GM21515 (cell line): ENCODE results near the gene SPAG4.

Source experiments
- ATAC-seq: cut with Tn5 transposase; IDR thresholded peaks from one replicate; pipeline ENCODE4 v1.9.1; 2021; ENCODE audit not compliant: unreplicated experiment

SPAG4 gene

DNA sequence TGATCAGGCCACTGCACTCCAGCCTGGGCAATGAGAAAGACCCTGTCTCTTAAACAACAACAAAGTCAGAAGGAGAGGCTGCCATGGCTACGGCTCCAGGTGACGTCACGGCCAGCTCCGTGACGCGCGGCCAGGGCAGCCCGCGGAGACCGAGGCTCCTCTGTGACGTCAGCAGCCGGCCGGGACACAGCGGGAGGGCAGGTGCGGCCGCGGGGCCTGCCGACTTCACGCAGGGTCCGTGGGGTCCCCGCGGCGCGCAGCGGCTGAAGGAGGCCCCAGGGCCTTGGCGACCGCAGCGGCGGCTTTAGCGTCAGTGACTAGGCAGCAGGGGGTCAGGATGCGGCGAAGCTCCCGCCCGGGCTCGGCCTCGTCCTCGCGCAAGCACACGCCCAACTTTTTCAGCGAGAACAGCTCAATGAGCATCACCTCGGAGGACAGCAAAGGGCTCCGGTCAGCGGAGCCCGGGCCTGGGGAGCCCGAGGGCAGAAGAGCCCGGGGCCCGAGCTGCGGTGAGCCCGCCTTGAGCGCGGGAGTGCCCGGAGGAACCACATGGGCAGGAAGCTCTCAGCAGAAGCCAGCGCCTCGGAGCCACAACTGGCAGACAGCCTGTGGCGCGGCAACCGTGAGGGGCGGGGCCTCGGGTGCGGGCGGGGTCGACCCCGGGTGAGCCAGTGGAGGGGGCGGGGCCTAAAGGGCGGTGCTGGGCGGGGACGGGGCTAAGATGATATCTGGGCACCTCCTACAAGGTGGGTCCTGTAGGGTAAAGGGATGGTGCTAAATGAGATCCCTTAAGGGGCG lies at the start of gene SPAG4:
SPAG4 (plus strand) TSS at position 163 of the 798 bp plus-strand sequence; CDS start at position 338, 175 bp downstream.
- peak; percentile 72 for ATAC-seq

GRCh38 chr20:35568645-35569044 lies 47.0 kb upstream of the SPAG4 start:
- ATAC-seq: no peak

DNA sequence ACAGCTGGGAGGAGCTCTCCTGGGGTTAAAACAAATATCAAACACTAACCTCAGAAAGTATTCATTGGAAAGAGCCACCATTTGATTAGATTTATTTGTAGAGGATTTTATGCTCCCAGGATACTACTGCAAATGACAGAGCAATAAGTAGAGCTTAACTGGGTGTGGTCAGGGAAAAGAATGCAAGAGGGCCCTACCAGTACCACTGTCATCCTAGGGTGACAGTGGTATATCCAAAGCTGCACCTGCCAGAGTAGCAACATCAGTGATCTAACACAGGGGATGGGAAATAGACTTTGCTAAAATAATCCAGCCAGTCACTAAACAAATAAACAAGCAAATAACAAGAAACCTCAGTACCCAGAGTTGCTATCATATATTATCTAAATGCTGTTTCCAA lies 44.1 kb upstream of the SPAG4 start:
- no peak for ATAC-seq

- ATAC-seq: no peak
These were observed 42.8 kb upstream of the SPAG4 start for GRCh38 chr20:35572838-35573237.

- no peak for ATAC-seq
These were observed 39.7 kb upstream of the SPAG4 start for GRCh38 chr20:35575958-35576357.

DNA sequence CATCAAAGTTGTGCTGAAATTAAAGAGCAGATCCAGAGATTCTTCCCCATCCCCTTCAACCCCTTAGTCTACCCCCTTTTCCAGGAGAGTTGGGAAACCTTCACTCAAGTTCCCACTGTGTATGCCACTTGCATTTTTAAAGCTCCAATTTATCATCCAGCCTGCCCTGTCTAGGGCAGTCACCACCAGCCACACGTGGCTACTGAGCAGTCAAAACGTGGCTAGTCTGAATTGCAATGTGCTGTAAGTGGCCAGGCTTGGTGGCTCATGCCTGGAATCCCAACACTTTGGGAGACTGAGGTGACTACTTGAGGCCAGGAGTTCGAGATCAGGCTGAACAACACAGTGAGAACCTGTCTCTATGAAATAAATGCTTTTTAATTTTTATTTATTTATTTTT lies 38.8 kb upstream of the SPAG4 start:
- ATAC-seq: no peak

DNA sequence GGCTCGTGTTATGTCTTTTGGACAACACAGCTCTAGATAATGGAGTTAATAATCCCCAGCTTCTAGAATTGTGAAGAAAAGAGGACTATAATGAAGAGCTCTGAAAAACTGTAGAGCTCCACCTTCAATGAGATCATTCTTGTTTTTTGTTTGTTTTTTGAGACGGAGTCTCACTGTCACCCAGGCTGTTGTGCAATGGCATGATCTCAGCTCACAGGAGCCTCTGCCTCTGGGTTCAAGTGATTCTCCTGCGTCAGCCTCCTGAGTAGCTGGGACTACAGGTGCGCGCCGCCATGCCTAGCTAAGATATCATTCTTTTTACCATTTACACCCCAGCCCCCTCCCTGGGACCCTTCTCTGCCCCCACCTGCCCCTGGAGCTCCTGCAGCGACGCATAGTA lies 37.2 kb upstream of the SPAG4 start:
- ATAC-seq: no peak

- ATAC-seq: no peak
These were observed 36.4 kb upstream of the SPAG4 start for GRCh38 chr20:35579196-35579595.

DNA sequence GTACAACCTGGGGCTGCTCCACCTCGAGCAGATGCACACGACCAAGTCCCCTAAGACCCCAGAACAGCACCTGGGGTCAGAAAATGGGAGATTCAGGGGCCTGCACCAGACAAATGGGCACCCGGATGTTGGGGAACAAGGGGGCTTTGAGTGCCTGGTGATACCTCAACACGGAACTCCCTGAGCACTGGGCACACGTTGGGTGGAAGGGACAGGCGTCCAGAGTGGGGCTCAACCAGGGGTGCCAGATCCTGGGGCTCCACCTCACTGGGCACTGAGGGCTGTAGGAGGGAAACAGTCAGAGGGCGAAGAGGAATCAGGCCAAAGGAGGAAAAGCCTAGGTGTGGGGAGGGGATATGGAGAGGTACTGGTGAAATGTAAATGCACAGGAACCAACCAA lies 33.5 kb upstream of the SPAG4 start:
- ATAC-seq: no peak

GRCh38 chr20:35582741-35583404 lies 32.8 kb upstream of the SPAG4 start:
- ATAC-seq: no peak

GRCh38 chr20:35583636-35584560 lies 31.7 kb upstream of the SPAG4 start:
- no peak for ATAC-seq

GRCh38 chr20:35586751-35587425 lies 28.7 kb upstream of the SPAG4 start:
- ATAC-seq: no peak

GRCh38 chr20:35587436-35587835 lies 28.2 kb upstream of the SPAG4 start:
- no peak for ATAC-seq

DNA sequence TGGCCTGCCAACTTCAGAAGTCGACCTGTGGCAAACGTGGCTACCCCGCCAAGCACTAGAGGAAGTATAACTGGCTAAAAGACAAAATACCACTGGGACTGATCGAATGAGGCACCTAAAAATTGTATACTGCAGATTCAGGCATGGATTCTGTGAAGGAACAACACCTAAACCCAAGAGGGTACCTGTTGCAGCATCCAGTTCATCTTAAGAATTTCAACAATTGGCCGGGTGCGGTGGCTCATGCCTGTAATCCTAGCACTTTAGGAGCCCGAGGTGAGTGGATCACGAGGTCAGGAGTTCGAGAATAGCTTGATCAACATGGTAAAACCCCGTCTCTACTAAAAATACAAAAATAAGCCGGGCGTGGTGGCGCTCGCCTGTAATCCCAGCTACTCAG lies 27.2 kb upstream of the SPAG4 start:
- ATAC-seq: no peak

DNA sequence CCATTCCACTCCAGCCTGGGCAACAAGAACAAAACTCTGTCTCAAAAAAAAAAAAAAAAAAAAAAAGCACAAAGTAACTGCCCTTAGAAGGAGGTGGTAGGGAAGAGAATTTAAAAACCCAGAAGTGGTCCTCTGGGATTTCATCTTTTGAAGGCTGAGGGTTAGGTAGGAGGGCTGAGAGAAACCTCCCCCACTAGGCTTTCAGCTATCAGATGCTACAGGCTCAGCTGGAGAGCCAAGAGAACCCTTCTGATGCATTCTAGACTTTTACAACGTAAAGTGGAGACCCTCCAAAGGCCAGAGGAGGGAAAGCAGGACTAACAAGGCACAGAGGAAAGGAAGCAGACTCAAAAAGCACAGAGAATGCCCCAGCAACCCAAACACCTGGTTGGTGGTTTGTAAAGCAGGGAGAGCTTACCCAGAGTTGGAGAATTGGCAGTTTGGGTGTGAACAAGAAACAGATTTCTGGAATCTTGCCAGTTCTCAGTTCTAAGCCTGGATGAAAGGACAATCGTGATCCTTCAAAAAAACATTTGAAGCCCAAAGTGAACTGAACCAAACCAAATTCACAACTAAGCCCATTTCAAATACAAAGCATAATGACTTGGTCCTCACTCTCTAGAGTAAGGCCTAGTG lies 23.2 kb upstream of the SPAG4 start:
- no peak for ATAC-seq

DNA sequence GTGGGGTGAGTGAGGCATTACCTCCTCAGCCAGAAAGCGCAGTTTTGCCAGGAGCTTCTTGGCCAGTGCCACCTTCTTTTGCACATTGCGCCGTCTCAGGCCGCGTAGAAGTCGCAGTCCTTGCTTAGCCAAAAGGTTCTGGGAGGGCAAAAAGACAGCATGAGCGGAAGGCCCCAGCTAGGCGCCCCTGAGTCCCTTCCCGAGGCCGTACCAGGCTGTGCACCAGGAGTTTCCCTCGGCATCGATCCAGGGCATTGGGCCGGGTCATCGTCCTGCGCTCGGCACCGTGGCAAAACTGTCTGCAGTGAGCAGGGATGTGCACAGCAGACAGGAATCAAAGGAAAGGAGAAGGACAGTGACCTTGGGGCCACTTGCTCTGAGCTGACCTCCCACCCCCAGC lies 20.2 kb upstream of the SPAG4 start:
- ATAC-seq: no peak

- ATAC-seq: no peak
These were observed 19.7 kb upstream of the SPAG4 start for GRCh38 chr20:35595901-35596300.

DNA sequence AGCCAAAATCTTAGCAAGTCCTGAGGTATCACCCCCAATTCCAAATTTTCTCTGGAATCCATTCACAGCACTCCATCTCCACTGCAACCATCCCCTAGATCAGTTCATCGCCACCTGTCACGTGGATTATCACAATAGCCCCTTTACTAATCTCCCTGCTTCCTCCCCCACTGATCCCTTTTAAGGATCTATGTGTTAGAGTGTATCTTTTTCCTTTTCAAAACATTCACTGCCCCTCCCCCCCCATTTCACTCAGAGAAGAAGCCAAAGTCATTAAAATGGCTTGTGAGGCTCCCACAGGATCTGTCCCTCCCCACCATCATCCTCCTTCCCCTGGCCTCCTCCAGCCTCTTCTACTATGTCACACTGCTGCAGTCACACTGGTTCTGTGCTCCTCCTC lies 18.4 kb upstream of the SPAG4 start:
- no peak for ATAC-seq

- ATAC-seq: no peak
These were observed 17.2 kb upstream of the SPAG4 start for GRCh38 chr20:35598476-35598875.
